Measurements from ENCODE around the gene S100A9.

DNA sequence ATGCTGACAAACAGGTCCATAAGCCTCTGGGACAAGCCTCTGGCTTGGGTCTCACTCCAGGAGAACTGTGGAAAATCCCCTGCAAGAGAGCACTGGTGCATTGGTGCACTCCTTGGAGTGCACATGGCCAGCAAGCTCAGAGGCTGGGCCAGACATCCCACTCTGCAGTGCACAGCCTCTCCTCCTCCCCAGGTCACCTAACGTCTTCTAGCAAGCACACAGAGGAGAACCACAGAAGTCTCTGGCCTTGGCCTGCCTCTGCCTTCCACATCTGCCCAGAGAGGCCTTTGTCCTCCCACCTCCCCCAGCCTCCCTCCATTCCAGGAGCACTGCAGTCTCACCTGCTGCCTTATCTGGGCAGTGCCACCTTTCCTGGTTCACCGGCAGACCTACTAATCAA lies 49.1 kb upstream of the S100A9 start:
- no peak for TF ChIP-seq EP300 (IDR thresholded peaks at IDR 0.05)
- TF ChIP-seq, protein P1, sequence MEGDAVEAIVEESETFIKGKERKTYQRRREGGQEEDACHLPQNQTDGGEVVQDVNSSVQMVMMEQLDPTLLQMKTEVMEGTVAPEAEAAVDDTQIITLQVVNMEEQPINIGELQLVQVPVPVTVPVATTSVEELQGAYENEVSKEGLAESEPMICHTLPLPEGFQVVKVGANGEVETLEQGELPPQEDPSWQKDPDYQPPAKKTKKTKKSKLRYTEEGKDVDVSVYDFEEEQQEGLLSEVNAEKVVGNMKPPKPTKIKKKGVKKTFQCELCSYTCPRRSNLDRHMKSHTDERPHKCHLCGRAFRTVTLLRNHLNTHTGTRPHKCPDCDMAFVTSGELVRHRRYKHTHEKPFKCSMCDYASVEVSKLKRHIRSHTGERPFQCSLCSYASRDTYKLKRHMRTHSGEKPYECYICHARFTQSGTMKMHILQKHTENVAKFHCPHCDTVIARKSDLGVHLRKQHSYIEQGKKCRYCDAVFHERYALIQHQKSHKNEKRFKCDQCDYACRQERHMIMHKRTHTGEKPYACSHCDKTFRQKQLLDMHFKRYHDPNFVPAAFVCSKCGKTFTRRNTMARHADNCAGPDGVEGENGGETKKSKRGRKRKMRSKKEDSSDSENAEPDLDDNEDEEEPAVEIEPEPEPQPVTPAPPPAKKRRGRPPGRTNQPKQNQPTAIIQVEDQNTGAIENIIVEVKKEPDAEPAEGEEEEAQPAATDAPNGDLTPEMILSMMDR (IDR thresholded peaks at IDR 0.05) = no peak
- TF ChIP-seq POLR2A (IDR thresholded peaks at IDR 0.05) = no peak
- no peak for TF ChIP-seq POLR2AphosphoS5 (IDR thresholded peaks at IDR 0.05)
